Left lung (tissue), 10 donors: ENCODE data around the gene TIPIN. TPM values are rescaled to one million over a fixed set of nuclear protein-coding genes. Genes with fewer than 3 reads are reported as not detected.
"Not testable (repeated sequence)": the region's sequence is repeated elsewhere in the genome, so short reads cannot be mapped to it uniquely, and the experiment has no call there.

Experiments used
- ATAC-seq: fragments of 200-7000 bp; cut with Tn5 transposase; one replicate; pipeline ENCODE4 v1.9.1; 2020; ENCODE audit warnings: moderate library complexity
- DNase-seq, 4 donors: peaks; one replicate each; pipeline ENCODE4 v3.0.0-alpha.2; 2013 to 2020
- H3K27ac ChIP-seq, 2 donors: fragments of 200-600 bp; sonication (generic) in 1 of 2; one replicate each; pipeline versions ENCODE4 v1.5.0 to v1.8.0; 2020 to 2021
- H3K27me3 ChIP-seq, 2 donors: fragments of 200-600 bp; sonication (generic) in 1 of 2; one replicate each; pipeline versions ENCODE4 v1.5.0 to v1.8.0; 2020 to 2021
- H3K36me3 ChIP-seq, 2 donors: fragments of 200-600 bp; sonication (generic) in 1 of 2; one replicate each; pipeline versions ENCODE4 v1.5.0 to v1.8.0; 2020 to 2021
- H3K4me1 ChIP-seq, 2 donors: fragments of 200-600 bp; one replicate each; pipeline ENCODE4 v1.8.0; 2021
- H3K4me3 ChIP-seq, 2 donors: fragments of 200-600 bp; sonication (generic) in 1 of 2; one replicate each; pipeline versions ENCODE4 v1.5.0 to v1.8.0; 2020 to 2021; ENCODE audit warnings: mild to moderate bottlenecking in 1 of 2
- H3K9me3 ChIP-seq, 2 donors: fragments of 200-600 bp; sonication (generic) in 1 of 2; one replicate each; pipeline versions ENCODE4 v1.5.0 to v1.8.0; 2020 to 2021
- intact Hi-C, 2 donors: fragments of 100-400 bp; cut with DNase I; formaldehyde crosslinking; loops; one replicate each; pipeline versions ENCODE4 v1.11.2 to v1.14.2; 2022
- polyA plus RNA-seq, 6 donors: library from polyadenylated mRNA; unstranded; fragments of 120-200 nt; gene quantifications; one replicate each; pipeline ENCODE4 v1.2.1, GENCODE V29; 2013; ENCODE audit not compliant: insufficient read length in 6 of 6
- total RNA-seq, 2 donors: library from RNA; stranded (reverse); fragmentation: NEBNext Ultra II Directional; extraction: Animal tissue kit (Norgen Biotek cat#: 25700); gene quantifications; one replicate each; pipeline ENCODE4 v1.2.1, GENCODE V29; 2021
- TF ChIP-seq, protein P1 (sequence below), 2 donors: fragments of 200-600 bp; sonication (generic) in 1 of 2; IDR thresholded peaks; one replicate each; pipeline versions ENCODE4 v1.5.0 to v1.8.0; 2021; ENCODE audit warnings: antibody characterized with exemption in 2 of 2
- donor health status: DM: no; HTN: yes; CAD: no.
- donor health status: DM: no; HTN: no; CAD: no.

TIPIN gene
- total and polyA plus RNA-seq, 8 donors: 7.1 to 23.1 (median 17.7) TPM

DNA sequence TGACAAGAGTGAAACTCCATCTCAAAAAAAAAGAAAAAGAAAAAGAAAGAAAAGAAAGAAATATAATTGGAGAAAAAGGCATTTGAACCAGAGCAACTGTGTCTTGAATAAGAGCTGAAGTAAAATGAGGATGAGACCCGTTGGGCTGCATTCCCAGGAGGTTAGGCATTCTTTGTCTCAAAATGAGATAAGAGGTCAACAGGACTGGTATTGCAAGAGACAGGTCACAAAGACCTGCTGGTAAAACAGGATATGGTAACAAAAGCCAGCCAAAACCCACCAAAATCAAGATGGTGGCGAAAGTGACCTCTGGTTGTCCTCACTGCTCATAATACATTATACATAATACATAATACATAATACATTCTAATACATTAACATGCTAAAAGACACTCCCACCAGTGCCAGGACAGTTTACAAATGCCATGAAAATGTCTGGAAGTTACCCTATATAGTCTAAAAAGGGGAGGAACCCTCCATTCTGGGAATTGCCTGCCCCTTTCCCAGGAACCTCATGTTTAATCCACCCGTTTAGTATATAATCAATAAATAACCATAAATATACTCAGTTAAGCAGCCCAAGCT, 8.6 kb upstream of the TIPIN start:
- TF ChIP-seq, protein P1, sequence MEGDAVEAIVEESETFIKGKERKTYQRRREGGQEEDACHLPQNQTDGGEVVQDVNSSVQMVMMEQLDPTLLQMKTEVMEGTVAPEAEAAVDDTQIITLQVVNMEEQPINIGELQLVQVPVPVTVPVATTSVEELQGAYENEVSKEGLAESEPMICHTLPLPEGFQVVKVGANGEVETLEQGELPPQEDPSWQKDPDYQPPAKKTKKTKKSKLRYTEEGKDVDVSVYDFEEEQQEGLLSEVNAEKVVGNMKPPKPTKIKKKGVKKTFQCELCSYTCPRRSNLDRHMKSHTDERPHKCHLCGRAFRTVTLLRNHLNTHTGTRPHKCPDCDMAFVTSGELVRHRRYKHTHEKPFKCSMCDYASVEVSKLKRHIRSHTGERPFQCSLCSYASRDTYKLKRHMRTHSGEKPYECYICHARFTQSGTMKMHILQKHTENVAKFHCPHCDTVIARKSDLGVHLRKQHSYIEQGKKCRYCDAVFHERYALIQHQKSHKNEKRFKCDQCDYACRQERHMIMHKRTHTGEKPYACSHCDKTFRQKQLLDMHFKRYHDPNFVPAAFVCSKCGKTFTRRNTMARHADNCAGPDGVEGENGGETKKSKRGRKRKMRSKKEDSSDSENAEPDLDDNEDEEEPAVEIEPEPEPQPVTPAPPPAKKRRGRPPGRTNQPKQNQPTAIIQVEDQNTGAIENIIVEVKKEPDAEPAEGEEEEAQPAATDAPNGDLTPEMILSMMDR (IDR thresholded peaks at IDR 0.05): no peak
- Histone ChIP-seq H3K27ac (no peak overlapping the region), H3K27me3 (no peaks in the 10 kb centered on the region), H3K4me1 (peaks cover 0 to 11% of the 10 kb centered on the region in 2 donors), H3K9me3 (no peaks in the 10 kb centered on the region), H3K4me3 (no peak overlapping the region), H3K36me3 (no peaks in the 10 kb centered on the region)
- DNase-seq (no peak), ATAC-seq (no peak)
- intact Hi-C loops: no loop called here

DNA sequence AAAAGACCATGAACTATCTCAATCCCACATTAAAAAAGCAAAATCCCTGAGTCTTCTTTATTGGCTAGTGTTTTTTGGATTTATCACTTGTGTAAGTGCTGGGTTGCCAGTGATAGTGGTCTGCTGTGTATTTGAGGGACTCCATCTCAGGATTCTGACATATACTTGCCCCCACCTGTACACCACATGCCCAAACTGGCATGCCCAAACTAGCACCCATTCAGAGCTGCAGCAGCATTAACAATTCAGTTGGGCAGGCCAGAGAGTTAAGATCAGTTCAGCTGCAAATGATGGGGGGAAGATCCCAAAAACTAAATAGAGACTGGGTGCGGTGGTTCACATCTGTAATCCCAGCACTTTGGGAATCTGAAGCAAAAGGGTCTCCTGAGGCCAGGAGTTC, 6.3 kb upstream of the TIPIN start:
- DNase-seq: no peak
- Histone ChIP-seq H3K4me3 (no peak overlapping the region), H3K4me1 (peaks cover 0 to 4% of the 10 kb centered on the region in 2 donors), H3K27me3 (no peaks in the 10 kb centered on the region), H3K36me3 (no peaks in the 10 kb centered on the region), H3K27ac (no peak overlapping the region), H3K9me3 (no peaks in the 10 kb centered on the region)
- ATAC-seq: no peak
- TF ChIP-seq, protein P1 (IDR thresholded peaks at IDR 0.05): no peak
- intact Hi-C loops: no loop called here

- H3K4me3 ChIP-seq, intact Hi-C loops, DNase-seq: not testable (repeated sequence)
Measured at GRCh38 chr15:66361745-66362460, 5.4 kb upstream of the TIPIN start.

DNA sequence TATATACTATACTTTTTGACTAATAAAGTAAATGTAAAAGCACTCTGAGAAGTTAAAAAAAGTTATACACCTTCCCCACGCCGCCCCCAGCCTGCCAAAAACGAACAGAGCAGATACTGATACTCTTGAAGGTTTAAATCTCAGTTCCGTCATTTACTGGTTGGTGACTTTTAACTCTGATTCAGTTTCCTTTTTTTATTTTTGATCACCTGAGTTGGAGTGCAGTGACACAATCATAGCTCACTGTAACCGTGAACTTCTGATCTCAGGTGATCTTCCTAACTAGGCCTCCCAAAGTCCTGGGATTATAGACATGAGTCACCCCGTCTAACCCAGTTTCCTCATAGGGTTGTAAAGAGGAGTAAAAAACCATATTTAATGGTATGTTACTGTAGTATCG, 3.3 kb upstream of the TIPIN start:
- intact Hi-C loops: no loop called here
- Histone ChIP-seq H3K27me3 (no peaks in the 10 kb centered on the region), H3K4me3 (no peak overlapping the region), H3K4me1 (peaks cover 0 to 15% of the 10 kb centered on the region in 2 donors), H3K27ac (no peak overlapping the region), H3K9me3 (no peaks in the 10 kb centered on the region), H3K36me3 (no peaks in the 10 kb centered on the region)
- ATAC-seq (no peak), DNase-seq (no peak)
- TF ChIP-seq, protein P1 (IDR thresholded peaks at IDR 0.05): no peak

More at GRCh38 chr15:66361745-66362460, 5.4 kb upstream of the TIPIN start:
- not testable (repeated sequence) for H3K4me1 ChIP-seq, H3K27ac ChIP-seq, ATAC-seq, H3K36me3 ChIP-seq, H3K27me3 ChIP-seq, H3K9me3 ChIP-seq

DNA sequence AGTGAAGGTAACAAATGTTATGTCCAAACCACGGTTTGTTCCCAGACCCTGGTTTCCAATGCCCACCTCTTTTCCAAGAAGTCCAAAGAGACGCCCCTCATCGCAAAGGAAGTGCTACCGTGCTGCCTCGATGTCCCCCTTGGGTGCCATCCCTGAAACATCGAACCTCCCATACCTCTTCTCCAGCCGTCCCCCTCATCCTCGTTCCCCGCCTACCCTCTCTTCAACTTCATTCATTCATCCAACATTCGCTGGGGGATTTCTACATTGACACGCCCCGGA, 467 bp downstream of the TIPIN start:
- Histone ChIP-seq H3K36me3 (peaks cover 0 to 15% of the 10 kb centered on the region in 2 donors), H3K4me3 (peak overlapping the region; percentile 61 to 70), H3K27me3 (no peaks in the 10 kb centered on the region), H3K27ac (peak overlapping the region; percentile 50 to 75), H3K4me1 (peaks cover 0 to 11% of the 10 kb centered on the region in 2 donors), H3K9me3 (no peaks in the 10 kb centered on the region)
- TF ChIP-seq, protein P1 (IDR thresholded peaks at IDR 0.05): no peak
- no peak for DNase-seq
- no peak for ATAC-seq
- intact Hi-C loops: no loop called here

DNA sequence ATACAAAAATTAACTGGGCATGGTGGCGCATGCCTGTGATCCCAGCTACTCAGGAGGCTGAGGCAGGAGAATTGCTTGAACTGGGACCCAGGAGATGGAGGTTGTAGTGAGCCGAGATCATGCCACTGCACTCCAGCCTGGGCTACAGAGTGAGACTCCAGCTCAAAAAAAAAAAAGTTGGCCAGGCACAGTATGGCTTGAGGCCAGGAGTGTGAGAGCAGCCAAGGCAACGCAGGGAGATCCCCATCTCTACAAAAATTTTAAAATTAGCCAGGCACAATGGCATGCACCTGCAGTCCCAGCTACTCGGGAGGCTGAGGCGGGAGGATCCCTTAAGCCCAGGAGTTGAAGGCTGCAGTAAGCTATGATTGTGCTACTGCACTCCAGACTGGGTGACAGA, 8.0 kb downstream of the TIPIN start:
- H3K9me3 ChIP-seq, H3K27ac ChIP-seq, intact Hi-C loops, H3K27me3 ChIP-seq, ATAC-seq, DNase-seq, H3K4me1 ChIP-seq, H3K4me3 ChIP-seq: not testable (repeated sequence)
- peaks cover 0 to 50% of the 10 kb centered on the region in 2 donors for H3K36me3 ChIP-seq
